ENCODE measurements around the gene TOMM6.
"Not testable (repeated sequence)": the region's sequence is repeated elsewhere in the genome, so short reads cannot be mapped to it uniquely, and the experiment has no call there.

Gene TOMM6

GRCh38 chr6:41766043-41766664, 21.3 kb upstream of the TOMM6 start:
- not testable (repeated sequence) for DNase-seq

- no peak for DNase-seq
Measured at GRCh38 chr6:41767112-41767833, 20.2 kb upstream of the TOMM6 start.

GRCh38 chr6:41768545-41769308, 18.8 kb upstream of the TOMM6 start:
- no peak for DNase-seq

- DNase-seq = no peak
Measured at GRCh38 chr6:41769376-41769775, 18.1 kb upstream of the TOMM6 start.

GRCh38 chr6:41770381-41771057, 17.0 kb upstream of the TOMM6 start:
- no peak for DNase-seq

- no peak for DNase-seq
Measured at GRCh38 chr6:41771058-41771983, 16.2 kb upstream of the TOMM6 start.

- no peak for DNase-seq
Measured at GRCh38 chr6:41774841-41775240, 12.7 kb upstream of the TOMM6 start.

GRCh38 chr6:41775293-41775882, 12.1 kb upstream of the TOMM6 start:
- DNase-seq = no peak

- no peak for DNase-seq
Measured at GRCh38 chr6:41777551-41778285, 9.8 kb upstream of the TOMM6 start.

GRCh38 chr6:41778895-41779294, 8.6 kb upstream of the TOMM6 start:
- no peak for DNase-seq

- DNase-seq = no peak
Measured at GRCh38 chr6:41779336-41779735, 8.2 kb upstream of the TOMM6 start.

- DNase-seq = peak; percentile 96
Measured at GRCh38 chr6:41779788-41780550, 7.5 kb upstream of the TOMM6 start, which contains the start of gene FRS3. FRS3 (minus strand) TSS chr6:41779900; CDS start chr6:41776987, 2,913 bp downstream.

- no peak for DNase-seq
Measured at GRCh38 chr6:41780551-41781365, 6.7 kb upstream of the TOMM6 start, which contains the start of gene PRICKLE4. PRICKLE4 (plus strand) TSS chr6:41780782; CDS start chr6:41783474, 2,692 bp downstream.

- DNase-seq = no peak
Measured at GRCh38 chr6:41781366-41781730, 6.1 kb upstream of the TOMM6 start.

- no peak for DNase-seq
Measured at GRCh38 chr6:41783106-41783780, 4.3 kb upstream of the TOMM6 start.

- DNase-seq = no peak
Measured at GRCh38 chr6:41784581-41785171, 2.8 kb upstream of the TOMM6 start.

GRCh38 chr6:41785254-41785653, 2.2 kb upstream of the TOMM6 start:
- DNase-seq = no peak

All from RPMI8226 (cell line).